CD4-positive, alpha-beta T cell treated with Interferon gamma for 1 hour (primary cell): ENCODE measurements around the gene RFTN1.
"Not testable (repeated sequence)": the region's sequence is repeated elsewhere in the genome, so short reads cannot be mapped to it uniquely, and the experiment has no call there.

ENCODE experiments used
- DNase-seq: peaks from one replicate; pipeline ENCODE4 v3.0.0-alpha.2; 2020

RFTN1 gene

GRCh38 chr3:16318176-16318575 lies 195.3 kb downstream of the RFTN1 start:
- DNase-seq, result no peak

GRCh38 chr3:16317561-16317945 lies 195.9 kb downstream of the RFTN1 start:
- DNase-seq, result no peak

GRCh38 chr3:16316847-16317560 lies 196.5 kb downstream of the RFTN1 start:
- DNase-seq, result no peak

GRCh38 chr3:16316396-16316795 lies 197.1 kb downstream of the RFTN1 start:
- DNase-seq, result no peak

GRCh38 chr3:16315623-16316022 lies 197.9 kb downstream of the RFTN1 start:
- no peak for DNase-seq

GRCh38 chr3:16313886-16314645 lies 199.4 kb downstream of the RFTN1 start:
- DNase-seq, result no peak

- DNase-seq, result peak; percentile 35
These were observed 201.5 kb downstream of the RFTN1 start for GRCh38 chr3:16311960-16312451.

- DNase-seq, result not testable (repeated sequence)
These were observed 203.0 kb downstream of the RFTN1 start for GRCh38 chr3:16310486-16310885.

GRCh38 chr3:16309558-16309957 lies 203.9 kb downstream of the RFTN1 start:
- peak; percentile 41 for DNase-seq

GRCh38 chr3:16308727-16309126 lies 204.8 kb downstream of the RFTN1 start:
- no peak for DNase-seq

- no peak for DNase-seq
These were observed 205.5 kb downstream of the RFTN1 start for GRCh38 chr3:16307832-16308531.

GRCh38 chr3:16305111-16305541 lies 208.4 kb downstream of the RFTN1 start:
- peak; percentile 29 for DNase-seq

GRCh38 chr3:16304061-16305010 lies 209.2 kb downstream of the RFTN1 start:
- no peak for DNase-seq

GRCh38 chr3:16303037-16303575 lies 210.4 kb downstream of the RFTN1 start:
- no peak for DNase-seq

GRCh38 chr3:16302082-16302631 lies 211.3 kb downstream of the RFTN1 start:
- no peak for DNase-seq

GRCh38 chr3:16301507-16301906 lies 212.0 kb downstream of the RFTN1 start:
- no peak for DNase-seq

- peak; percentile 55 for DNase-seq
These were observed 212.6 kb downstream of the RFTN1 start for GRCh38 chr3:16300881-16301359.

- no peak for DNase-seq
These were observed 213.2 kb downstream of the RFTN1 start for GRCh38 chr3:16300307-16300706.

- no peak for DNase-seq
These were observed 213.8 kb downstream of the RFTN1 start for GRCh38 chr3:16299746-16300145.

GRCh38 chr3:16298891-16299290 lies 214.6 kb downstream of the RFTN1 start:
- DNase-seq, result no peak
